IPS DF 4.7 (cell line): ENCODE measurements around the gene NINJ1.

Source experiments
- DNase-seq: peaks from one replicate; pipeline ENCODE4 v3.0.0-alpha.2; 2013; ENCODE audit warnings: low spot score; ENCODE audit errors: extremely low read depth

NINJ1 gene

GRCh38 chr9:93134015-93134739, at the start of gene NINJ1:
TSS of gene NINJ1 (minus strand) at chr9:93134251. CDS start at chr9:93134217, 34 bp downstream.
- no peak for DNase-seq

GRCh38 chr9:93183131-93183662, 49.1 kb upstream of the NINJ1 start:
- no peak for DNase-seq

GRCh38 chr9:93182572-93182971, 48.5 kb upstream of the NINJ1 start:
- DNase-seq, result no peak

GRCh38 chr9:93181672-93182435, 47.8 kb upstream of the NINJ1 start:
- DNase-seq, result no peak

- no peak for DNase-seq
These were observed 46.9 kb upstream of the NINJ1 start for GRCh38 chr9:93180938-93181337.

- DNase-seq, result no peak
These were observed 45.1 kb upstream of the NINJ1 start for GRCh38 chr9:93178851-93179786.

- no peak for DNase-seq
These were observed 43.6 kb upstream of the NINJ1 start for GRCh38 chr9:93177676-93178075.

GRCh38 chr9:93174976-93175375, 40.9 kb upstream of the NINJ1 start:
- no peak for DNase-seq

- no peak for DNase-seq
These were observed 39.5 kb upstream of the NINJ1 start for GRCh38 chr9:93173365-93174051.

- DNase-seq, result no peak
These were observed 38.8 kb upstream of the NINJ1 start for GRCh38 chr9:93172666-93173364.

GRCh38 chr9:93171261-93171990, 37.4 kb upstream of the NINJ1 start:
- no peak for DNase-seq

GRCh38 chr9:93170571-93170970, 36.5 kb upstream of the NINJ1 start:
- DNase-seq, result no peak

GRCh38 chr9:93169444-93169843, 35.4 kb upstream of the NINJ1 start:
- no peak for DNase-seq

- DNase-seq, result no peak
These were observed 34.5 kb upstream of the NINJ1 start for GRCh38 chr9:93168581-93168980.

GRCh38 chr9:93167838-93168237, 33.8 kb upstream of the NINJ1 start:
- no peak for DNase-seq

GRCh38 chr9:93167185-93167584, 33.1 kb upstream of the NINJ1 start:
- no peak for DNase-seq

- no peak for DNase-seq
These were observed 32.6 kb upstream of the NINJ1 start for GRCh38 chr9:93166699-93167098.

GRCh38 chr9:93164085-93164484, 30.0 kb upstream of the NINJ1 start:
- DNase-seq, result no peak

GRCh38 chr9:93161786-93162562, 27.9 kb upstream of the NINJ1 start:
- DNase-seq, result no peak
